ENCODE results near the gene ELOVL6.
"Not testable (repeated sequence)": the region's sequence is repeated elsewhere in the genome, so short reads cannot be mapped to it uniquely, and the experiment has no call there.

The ELOVL6 gene

GRCh38 chr4:110124711-110125110 is 73.7 kb downstream of the ELOVL6 start:
- no peak for DNase-seq (ENCODE audit: low read depth)

GRCh38 chr4:110122201-110122600 is 76.2 kb downstream of the ELOVL6 start:
- DNase-seq (ENCODE audit: low read depth), result no peak

- DNase-seq (ENCODE audit: low read depth), result no peak
Measured at GRCh38 chr4:110120506-110120905, 77.9 kb downstream of the ELOVL6 start.

GRCh38 chr4:110119880-110120279 is 78.5 kb downstream of the ELOVL6 start:
- no peak for DNase-seq (ENCODE audit: low read depth)

GRCh38 chr4:110119337-110119736 is 79.1 kb downstream of the ELOVL6 start:
- DNase-seq (ENCODE audit: low read depth), result no peak

- no peak for DNase-seq (ENCODE audit: low read depth)
Measured at GRCh38 chr4:110112056-110112455, 86.4 kb downstream of the ELOVL6 start.

GRCh38 chr4:110109455-110109854 is 89.0 kb downstream of the ELOVL6 start:
- DNase-seq (ENCODE audit: low read depth), result no peak

- no peak for DNase-seq (ENCODE audit: low read depth)
Measured at GRCh38 chr4:110108960-110109359, 89.5 kb downstream of the ELOVL6 start.

GRCh38 chr4:110108422-110108821 is 90.0 kb downstream of the ELOVL6 start:
- DNase-seq (ENCODE audit: low read depth), result no peak

- DNase-seq (ENCODE audit: low read depth), result no peak
Measured at GRCh38 chr4:110107866-110108265, 90.5 kb downstream of the ELOVL6 start.

- DNase-seq (ENCODE audit: low read depth), result no peak
Measured at GRCh38 chr4:110106931-110107296, 91.5 kb downstream of the ELOVL6 start.

GRCh38 chr4:110104661-110105060 is 93.8 kb downstream of the ELOVL6 start:
- no peak for DNase-seq (ENCODE audit: low read depth)

- DNase-seq (ENCODE audit: low read depth), result no peak
Measured at GRCh38 chr4:110099638-110100037, 98.8 kb downstream of the ELOVL6 start.

- no peak for DNase-seq (ENCODE audit: low read depth)
Measured at GRCh38 chr4:110096405-110096804, 102.0 kb downstream of the ELOVL6 start.

GRCh38 chr4:110092646-110093045 is 105.8 kb downstream of the ELOVL6 start:
- no peak for DNase-seq (ENCODE audit: low read depth)

GRCh38 chr4:110091434-110092140 is 106.8 kb downstream of the ELOVL6 start:
- no peak for DNase-seq (ENCODE audit: low read depth)

GRCh38 chr4:110088670-110089069 is 109.7 kb downstream of the ELOVL6 start:
- DNase-seq (ENCODE audit: low read depth), result peak; percentile 17

GRCh38 chr4:110087070-110087708 is 111.2 kb downstream of the ELOVL6 start:
- no peak for DNase-seq (ENCODE audit: low read depth)

- DNase-seq (ENCODE audit: low read depth), result no peak
Measured at GRCh38 chr4:110085131-110085530, 113.3 kb downstream of the ELOVL6 start.

GRCh38 chr4:110084154-110084553 is 114.3 kb downstream of the ELOVL6 start:
- DNase-seq (ENCODE audit: low read depth), result no peak

GRCh38 chr4:110078148-110078547 is 120.3 kb downstream of the ELOVL6 start:
- not testable (repeated sequence) for DNase-seq (ENCODE audit: low read depth)

- DNase-seq (ENCODE audit: low read depth), result not testable (repeated sequence)
Measured at GRCh38 chr4:110076828-110077227, 121.6 kb downstream of the ELOVL6 start.

- DNase-seq (ENCODE audit: low read depth), result no peak
Measured at GRCh38 chr4:110075891-110076290, 122.5 kb downstream of the ELOVL6 start.
